SU-DHL-6 (cell line): Measurements from ENCODE around the gene EIF4G1.

Source experiments
- H2AFZ ChIP-seq: fragments of 200-600 bp; sonication (generic); 2 replicates; pipeline ENCODE4 v1.6.1; 2014; ENCODE audit warnings: low read depth, mild to moderate bottlenecking, moderate library complexity, mixed read lengths, antibody characterized with exemption, low read length; ENCODE audit not compliant: severe bottlenecking
- H3F3A ChIP-seq: fragments of 200-600 bp; shearing (Covaris generic); 2 replicates; pipeline ENCODE4 v1.6.0; 2016; ENCODE audit warnings: antibody characterized with exemption, mild to moderate bottlenecking; ENCODE audit not compliant: insufficient read depth
- H3K27ac ChIP-seq: fragments of 200-600 bp; sonication (generic); 2 replicates; pipeline ENCODE4 v1.5.1; 2016; ENCODE audit warnings: low read depth, mild to moderate bottlenecking, low read length, moderate library complexity, mixed read lengths
- H3K27me3 ChIP-seq: fragments of 200-600 bp; sonication (generic), shearing (Covaris generic); 2 replicates; pipeline ENCODE4 v1.6.0; 2014; ENCODE audit warnings: mild to moderate bottlenecking, low read length
- H3K36me3 ChIP-seq: fragments of 200-600 bp; sonication (generic); 2 replicates; pipeline ENCODE4 v1.6.1; 2014; ENCODE audit warnings: mild to moderate bottlenecking, low read length, mixed read lengths
- H3K4me2 ChIP-seq: fragments of 300-600, 200-600 bp; shearing (Covaris generic), sonication (generic); 2 replicates; pipeline ENCODE4 v1.6.0; 2014; ENCODE audit warnings: low read length, low read depth, mild to moderate bottlenecking; ENCODE audit not compliant: poor library complexity, severe bottlenecking
- H3K4me3 ChIP-seq: fragments of 200-600 bp; sonication (generic); 2 replicates; pipeline ENCODE4 v1.5.1; 2014; ENCODE audit warnings: antibody characterized with exemption, low read length, mild to moderate bottlenecking, mixed read lengths; ENCODE audit not compliant: insufficient read depth, poor library complexity, severe bottlenecking
- H3K79me2 ChIP-seq: fragments of 200-600 bp; sonication (generic); 2 replicates; pipeline ENCODE4 v1.6.1; 2014; ENCODE audit warnings: mild to moderate bottlenecking, low read length, moderate library complexity; ENCODE audit not compliant: insufficient read depth
- H3K9ac ChIP-seq: fragments of 200-600 bp; sonication (generic); 2 replicates; pipeline ENCODE4 v1.7.0; 2014; ENCODE audit warnings: mild to moderate bottlenecking, low read length
- H3K9me2 ChIP-seq: fragments of 200-600 bp; sonication (generic); replicated peaks from 2 replicates; pipeline ENCODE4 v1.6.1; 2014; ENCODE audit warnings: low read length; ENCODE audit not compliant: insufficient read depth
- H3K9me3 ChIP-seq: fragments of 200-600 bp; sonication (generic); 2 replicates; pipeline ENCODE4 v1.6.1; 2014; ENCODE audit warnings: low read length, mixed read lengths; ENCODE audit not compliant: insufficient read depth
- H4K20me1 ChIP-seq: fragments of 200-600 bp; sonication (generic); 2 replicates; pipeline ENCODE4 v1.6.1; 2014; ENCODE audit warnings: low read depth, mild to moderate bottlenecking, antibody characterized with exemption, low read length, moderate library complexity, mixed read lengths
- CTCF ChIP-seq: fragments of 200-600 bp; sonication (generic); IDR thresholded peaks from one replicate; pipeline ENCODE4 v1.5.1; 2017; ENCODE audit warnings: antibody characterized with exemption, mild to moderate bottlenecking, low read length, moderate library complexity; ENCODE audit not compliant: insufficient read depth, poor library complexity, severe bottlenecking
- EZH2phosphoT487 ChIP-seq: fragments of 200-600 bp; sonication (generic), shearing (Covaris generic); conservative IDR thresholded peaks from 2 replicates; pipeline ENCODE4 v1.6.1; 2018; ENCODE audit warnings: mild to moderate bottlenecking, antibody characterized with exemption, low read length, moderate library complexity, mixed read lengths

The EIF4G1 gene

GRCh38 chr3:184335291-184335660, 20.9 kb downstream of the EIF4G1 start:
- Histone ChIP-seq H3K36me3 (peaks cover 25% of the 10 kb centered on the region; the same call in 1 of the 2 replicates), H3K9me3 (no peaks in the 10 kb centered on the region), H3K9ac (peak overlapping the region; percentile 65), H3K27ac (peak overlapping the region; percentile 36), H3K4me2 (peak overlapping the region; percentile 71), H3K4me3 (peak overlapping the region; percentile 80), H2AFZ (no peak overlapping the region), H3K9me2 (no peaks in the 10 kb centered on the region), H4K20me1 (peaks cover 3% of the 10 kb centered on the region; the same call in 1 of the 2 replicates), H3F3A (peaks cover 45% of the 10 kb centered on the region), H3K79me2 (no peaks in the 10 kb centered on the region), H3K27me3 (no peaks in the 10 kb centered on the region)
- TF ChIP-seq CTCF (no peak), EZH2phosphoT487 (no peak)

GRCh38 chr3:184335661-184336546, 21.5 kb downstream of the EIF4G1 start:
- Histone ChIP-seq H4K20me1 (peaks cover 3% of the 10 kb centered on the region; the same call in 1 of the 2 replicates), H3K79me2 (no peaks in the 10 kb centered on the region), H3K27ac (peak overlapping the region; percentile 38), H2AFZ (peak overlapping the region; percentile 45), H3K4me3 (peak overlapping the region; percentile 80), H3K27me3 (no peaks in the 10 kb centered on the region), H3K4me2 (peak overlapping the region; percentile 71), H3F3A (peaks cover 40% of the 10 kb centered on the region), H3K9me3 (no peaks in the 10 kb centered on the region), H3K36me3 (peaks cover 23% of the 10 kb centered on the region; the same call in 1 of the 2 replicates), H3K9ac (peak overlapping the region; percentile 65), H3K9me2 (no peaks in the 10 kb centered on the region)
- TF ChIP-seq EZH2phosphoT487, result no peak
- no peak for TF ChIP-seq CTCF

- Histone ChIP-seq H3K9me3 (no peaks in the 10 kb centered on the region), H3K27ac (no peak overlapping the region), H3K4me2 (peak overlapping the region; percentile 71), H3F3A (peaks cover 34% of the 10 kb centered on the region), H3K4me3 (peak overlapping the region; percentile 80), H2AFZ (no peak overlapping the region), H3K9ac (peak overlapping the region; percentile 65), H3K79me2 (no peaks in the 10 kb centered on the region), H3K27me3 (no peaks in the 10 kb centered on the region), H4K20me1 (peaks cover 3% of the 10 kb centered on the region; the same call in 1 of the 2 replicates), H3K9me2 (no peaks in the 10 kb centered on the region), H3K36me3 (peaks cover 16% of the 10 kb centered on the region; the same call in 1 of the 2 replicates)
- no peak for TF ChIP-seq EZH2phosphoT487
- no peak for TF ChIP-seq CTCF
Measured at GRCh38 chr3:184336547-184337398, 22.4 kb downstream of the EIF4G1 start.
